Psoas muscle (tissue), 8 donors: Measurements from ENCODE around the gene PAK1. TPM values are rescaled to one million over a fixed set of nuclear protein-coding genes. Genes with fewer than 3 reads are reported as not detected.

ENCODE experiments used
- ATAC-seq, 4 donors: fragments of 200-7000 bp; cut with Tn5 transposase; one replicate each; pipeline ENCODE4 v1.9.1; 2020; ENCODE audit warnings: moderate library complexity in 3 of 4, mild to moderate bottlenecking in 2 of 4
- DNase-seq, 2 donors: peaks; one replicate each; pipeline ENCODE4 v3.0.0-alpha.2; 2020
- H3K27ac ChIP-seq: fragments of 200-600 bp; one replicate; pipeline ENCODE4 v1.8.0; 2022
- H3K27me3 ChIP-seq, 3 donors: fragments of 200-600 bp in 1 of 3; one replicate each; pipeline versions ENCODE4 v1.6.1 to v1.8.0; 2013 to 2022; ENCODE audit warnings: low read length in 2 of 3, mild to moderate bottlenecking in 2 of 3, moderate library complexity in 1 of 3; ENCODE audit not compliant: insufficient read depth in 3 of 3
- H3K36me3 ChIP-seq, 2 donors: fragments of 200-600 bp in 1 of 2; one replicate each; pipeline versions ENCODE4 v1.6.1 to v1.8.0; 2013 to 2022; ENCODE audit warnings: low read depth in 1 of 2, mild to moderate bottlenecking in 1 of 2, moderate library complexity in 1 of 2; ENCODE audit not compliant: insufficient read depth in 1 of 2
- H3K4me1 ChIP-seq: fragments of 200-600 bp; one replicate; pipeline ENCODE4 v1.8.0; 2022
- H3K4me3 ChIP-seq: fragments of 200-600 bp; one replicate; pipeline ENCODE4 v1.8.0; 2022; ENCODE audit warnings: mild to moderate bottlenecking
- H3K9me3 ChIP-seq: fragments of 200-600 bp; one replicate; pipeline ENCODE4 v1.8.0; 2022
- CTCF ChIP-seq: fragments of 200-600 bp; IDR thresholded peaks from one replicate; pipeline ENCODE4 v1.8.0; 2022; ENCODE audit warnings: antibody characterized with exemption
- WGBS, 3 donors: extraction: QIAGEN DNeasy Blood & Tissue Kit; methylation state at CpG; one replicate each; pipeline versions ENCODE4 v1.1.6 to v1.1.7; 2013; 5-methylcytosine and 5-hydroxymethylcytosine counted together
- intact Hi-C, 2 donors: fragments of 100-400 bp; cut with DNase I; formaldehyde crosslinking; loops; one replicate each; pipeline versions ENCODE4 v1.11.0 to v1.14.2; 2022
- polyA plus RNA-seq, 3 donors: library from polyadenylated mRNA; stranded (reverse); fragments of 200-250 nt; gene quantifications; one replicate each; pipeline ENCODE4 v1.2.3, GENCODE V29; 2013
- total RNA-seq, 4 donors: library from RNA; stranded (reverse); fragmentation: NEBNext Ultra II Directional in 2 of 4; extraction: Animal tissue kit (Norgen Biotek cat#: 25700) in 2 of 4; gene quantifications; one replicate each; pipeline versions ENCODE4 v1.2.1 to v1.2.4, GENCODE V29; 2021 to 2023
- donor health status: healthy with polysubstance abuse.
- donor health status: DM: no; HTN: no; CAD: no; lungs with moderate emphysema.
- donor health status: Bipolar disorder and iron deficiency.
- donor health status: healthy.
- donor health status: DM: yes; HTN: yes; CAD: no.
- donor health status: DM: no; HTN: no; CAD: no.
- donor health status: DM: no; HTN: no; CAD: no.
- donor health status: DM: yes; HTN: yes; CAD: no.

The PAK1 gene
- total and polyA plus RNA-seq, 7 donors: 12.8 to 78.7 (median 39.5) TPM

GRCh38 chr11:77316733-77317342 is 157.1 kb downstream of the PAK1 start:
- Histone ChIP-seq H3K27me3 (no peaks in the 10 kb centered on the region), H3K4me1 (no peaks in the 10 kb centered on the region), H3K27ac (no peak overlapping the region), H3K4me3 (no peak overlapping the region), H3K9me3 (no peaks in the 10 kb centered on the region), H3K36me3 (no peaks in the 10 kb centered on the region)
- ATAC-seq: no peak
- DNase-seq: no peak
- WGBS, 3 donors: 32 to 45% (median 38%) methylated on average over 5 of the region's 5 CpGs
- intact Hi-C loops: no loop called here
- no peak for TF ChIP-seq CTCF

- TF ChIP-seq CTCF: no peak
- intact Hi-C loops: no loop called here
Measured at GRCh38 chr11:77312107-77312506, 161.8 kb downstream of the PAK1 start.

GRCh38 chr11:77311701-77312100 is 162.2 kb downstream of the PAK1 start:
- no peak for TF ChIP-seq CTCF
- no peak overlapping the region for H3K4me3 ChIP-seq
- no peaks in the 10 kb centered on the region for H3K27me3 ChIP-seq
- no peaks in the 10 kb centered on the region for H3K4me1 ChIP-seq
- DNase-seq (no peak), ATAC-seq (no peak)
- no peaks in the 10 kb centered on the region for H3K9me3 ChIP-seq
- intact Hi-C loops: no loop called here
- H3K36me3 ChIP-seq: no peaks in the 10 kb centered on the region
- 77 to 90% (median 84%) methylated on average over 3 of the region's 3 CpGs for WGBS, 3 donors
- H3K27ac ChIP-seq: no peak overlapping the region

More at GRCh38 chr11:77312107-77312506, 161.8 kb downstream of the PAK1 start:
- no peak overlapping the region for H3K4me3 ChIP-seq
- DNase-seq (no peak), ATAC-seq (no peak)
- no peaks in the 10 kb centered on the region for H3K9me3 ChIP-seq
- H3K36me3 ChIP-seq: no peaks in the 10 kb centered on the region
- no peak overlapping the region for H3K27ac ChIP-seq
- no peaks in the 10 kb centered on the region for H3K27me3 ChIP-seq
- no peaks in the 10 kb centered on the region for H3K4me1 ChIP-seq

- Histone ChIP-seq H3K4me1 (no peaks in the 10 kb centered on the region), H3K9me3 (no peaks in the 10 kb centered on the region), H3K36me3 (no peaks in the 10 kb centered on the region), H3K27ac (no peak overlapping the region), H3K4me3 (no peak overlapping the region), H3K27me3 (no peaks in the 10 kb centered on the region)
- intact Hi-C loops: no loop called here
- no peak for TF ChIP-seq CTCF
- DNase-seq (no peak), ATAC-seq (no peak)
- WGBS, 3 donors: 74 to 94% (median 82%) methylated on average over 5 of the region's 5 CpGs
Measured at GRCh38 chr11:77310721-77311120, 163.2 kb downstream of the PAK1 start.
